ENCODE data around the gene RPRD2. TPM values are rescaled to one million over a fixed set of nuclear protein-coding genes. Genes with fewer than 3 reads are reported as not detected.

RPRD2 gene
- total RNA-seq, 4 donors from 2014 or later: 26.1 to 39.9 (median 31.6) TPM

DNA sequence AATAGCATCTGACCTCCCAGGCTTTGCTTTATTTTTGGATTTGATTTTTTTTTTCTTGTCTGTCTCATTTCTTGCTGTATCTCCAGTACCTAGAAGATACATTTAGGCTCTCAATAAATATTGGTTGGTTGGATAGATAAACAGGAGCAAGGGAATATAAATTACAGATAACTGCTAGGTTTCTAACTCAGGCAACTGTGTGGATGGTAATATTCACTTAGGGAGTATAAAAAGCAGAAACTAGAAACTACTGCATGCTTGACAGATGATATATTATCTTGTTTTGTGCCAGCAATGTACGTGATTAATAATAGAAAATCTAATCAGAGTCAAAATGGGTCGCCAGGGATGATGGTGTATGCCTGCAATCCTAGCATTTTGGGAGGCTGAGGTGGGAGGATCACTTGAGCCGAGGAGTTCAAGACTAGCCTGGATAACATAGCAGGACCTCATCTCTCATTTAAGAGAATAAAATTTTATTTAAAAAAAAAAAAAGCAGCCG is 92.2 kb downstream of the RPRD2 start:
- intact Hi-C loops (cut with DNase I): no loop called here
- no peak overlapping the region for H3K27ac ChIP-seq
- TF ChIP-seq POLR2A (IDR thresholded peaks at IDR 0.05) (no peak), CTCF (IDR thresholded peaks at IDR 0.05) (no peak)
- H3K9me3 ChIP-seq: no peaks in the 10 kb centered on the region
- peaks cover 25 to 31% of the 10 kb centered on the region in 2 donors for H3K4me1 ChIP-seq
- H3K27me3 ChIP-seq: no peaks in the 10 kb centered on the region
- 92 to 95% methylated on average over 4 of the region's 4 CpGs for WGBS, 2 donors
- no peak for DNase-seq
- no peak overlapping the region for H3K4me3 ChIP-seq (replicated peaks in 1 of 3)
- H3K36me3 ChIP-seq: peaks cover 10 to 14% of the 10 kb centered on the region in 2 donors

DNA sequence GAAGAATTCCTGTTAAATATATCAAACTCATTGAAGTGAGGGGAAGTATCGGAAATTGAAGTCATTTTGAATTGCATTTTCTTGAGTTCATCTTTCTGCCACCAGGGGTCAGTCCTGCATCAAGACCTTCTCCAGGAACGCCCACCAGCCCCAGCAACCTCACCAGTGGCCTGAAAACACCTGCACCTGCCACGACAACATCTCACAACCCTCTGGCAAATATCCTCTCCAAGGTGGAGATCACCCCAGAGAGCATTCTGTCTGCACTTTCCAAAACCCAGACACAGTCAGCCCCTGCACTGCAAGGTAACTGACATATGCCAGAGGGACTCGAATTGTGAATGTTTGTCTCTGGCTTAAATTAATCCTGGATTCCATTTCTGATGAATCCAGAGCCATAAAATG is 100.5 kb downstream of the RPRD2 start:
- no peak overlapping the region for H3K27ac ChIP-seq
- intact Hi-C loops (cut with DNase I): loop anchor here (2.0 to 10.0 kb wide), 2 partner anchors 68 to 100 kb away; partner anchors contain the start of gene RPRD2
- H3K9me3 ChIP-seq: no peaks in the 10 kb centered on the region
- 41 to 44% methylated on average over 4 of the region's 4 CpGs for WGBS, 2 donors
- TF ChIP-seq CTCF (IDR thresholded peaks at IDR 0.05) (peak; percentile 43 to 81 (median 65)), POLR2A (IDR thresholded peaks at IDR 0.05) (no peak)
- H3K36me3 ChIP-seq: peaks cover 0 to 21% of the 10 kb centered on the region in 2 donors
- H3K27me3 ChIP-seq: no peaks in the 10 kb centered on the region
- H3K4me3 ChIP-seq (replicated peaks in 1 of 3): no peak overlapping the region
- H3K4me1 ChIP-seq: peaks cover 9 to 14% of the 10 kb centered on the region in 2 donors
- DNase-seq: peak; percentile 63

DNA sequence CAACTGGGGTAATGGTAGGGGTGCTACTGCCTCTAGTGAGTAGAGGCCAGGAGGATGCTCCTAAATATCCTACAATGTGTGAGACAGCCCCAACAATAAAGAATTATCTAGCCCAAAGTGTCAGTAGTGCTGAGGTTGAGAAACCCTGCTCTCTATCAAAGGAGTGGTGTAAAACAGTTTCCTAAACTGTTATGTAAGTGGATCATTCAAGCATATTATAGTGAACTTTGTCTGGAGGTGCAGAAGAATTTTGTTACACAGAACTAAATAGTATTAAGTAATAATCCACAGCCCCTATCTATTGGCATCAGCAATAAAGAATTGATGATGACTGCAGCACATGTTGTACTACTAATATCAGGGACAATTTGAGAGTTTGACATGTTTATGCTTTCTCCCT is 103.0 kb downstream of the RPRD2 start:
- intact Hi-C loops (cut with DNase I): loop anchor here (10.0 kb wide), 1 partner anchor 102 kb away; the partner anchor contains the start of gene RPRD2
- Histone ChIP-seq H3K36me3 (peaks cover 16 to 34% of the 10 kb centered on the region in 2 donors), H3K4me3 (replicated peaks in 1 of 3) (no peak overlapping the region), H3K9me3 (no peaks in the 10 kb centered on the region), H3K27ac (peak overlapping the region in 1 of 3 donors; percentile 35), H3K4me1 (no peaks in the 10 kb centered on the region), H3K27me3 (no peaks in the 10 kb centered on the region)
- DNase-seq: no peak
- no peak for TF ChIP-seq POLR2A (IDR thresholded peaks at IDR 0.05)
- no peak for TF ChIP-seq CTCF (IDR thresholded peaks at IDR 0.05)

DNA sequence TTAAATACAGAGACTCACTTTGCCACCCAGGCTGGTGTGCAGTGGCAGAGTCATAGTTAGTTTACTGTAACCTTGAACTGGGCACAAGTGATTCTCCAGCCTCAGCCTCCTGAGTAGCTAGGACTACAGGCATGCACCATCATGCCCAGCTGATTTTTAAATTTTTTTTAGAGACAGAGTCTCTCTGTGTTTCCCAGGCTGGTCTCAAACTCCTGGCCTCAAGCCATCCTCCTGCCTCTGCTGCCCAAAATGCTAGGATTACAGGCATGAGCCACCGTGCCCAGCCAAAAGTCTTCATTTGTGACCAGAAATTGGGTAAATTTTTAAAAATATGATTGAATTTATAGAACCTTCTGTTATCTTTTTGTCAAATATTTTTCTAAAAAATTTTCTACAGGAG is 105.3 kb downstream of the RPRD2 start:
- H3K27ac ChIP-seq: peak overlapping the region in 1 of 3 donors; percentile 6
- no peaks in the 10 kb centered on the region for H3K27me3 ChIP-seq
- peaks cover 24 to 40% of the 10 kb centered on the region in 2 donors for H3K36me3 ChIP-seq
- no peak overlapping the region for H3K4me3 ChIP-seq (replicated peaks in 1 of 3)
- H3K4me1 ChIP-seq: no peaks in the 10 kb centered on the region
- H3K9me3 ChIP-seq: no peaks in the 10 kb centered on the region
- 88 to 94% methylated on average over 1 of the region's 1 CpG for WGBS, 2 donors
- intact Hi-C loops (cut with DNase I): loop anchor here (10.0 kb wide), 1 partner anchor 104 kb away; the partner anchor contains the start of gene RPRD2
- no peak for DNase-seq
- TF ChIP-seq POLR2A (IDR thresholded peaks at IDR 0.05): no peak

GRCh38 chr1:150472601-150473200 is 108.8 kb downstream of the RPRD2 start:
- H3K27ac ChIP-seq: no peak overlapping the region
- 90% methylated on average over 8 to 10 of the region's 10 CpGs for WGBS, 2 donors
- H3K9me3 ChIP-seq: no peaks in the 10 kb centered on the region
- intact Hi-C loops (cut with DNase I): loop anchor here (10.0 kb wide), 1 partner anchor 172 kb away; no protein-coding TSS in a partner anchor
- no peaks in the 10 kb centered on the region for H3K27me3 ChIP-seq
- TF ChIP-seq CTCF (IDR thresholded peaks at IDR 0.05) (no peak), POLR2A (IDR thresholded peaks at IDR 0.05) (no peak)
- peaks cover 24 to 27% of the 10 kb centered on the region in 2 donors for H3K36me3 ChIP-seq
- DNase-seq: no peak
- peaks cover 5 to 6% of the 10 kb centered on the region in 2 donors for H3K4me1 ChIP-seq
- no peak overlapping the region for H3K4me3 ChIP-seq (replicated peaks in 1 of 3)
